ENCODE data around the gene PLSCR3. TPM values are rescaled to one million over a fixed set of nuclear protein-coding genes. Genes with fewer than 3 reads are reported as not detected.

Gene PLSCR3
- total and polyA plus RNA-seq, 7 donors = 13.9 to 20.5 (median 16.2) TPM

- WGBS, 3 donors = 84 to 91% (median 88%) methylated on average over 8 of the region's 8 CpGs
These were observed 31.4 kb upstream of the PLSCR3 start for GRCh38 chr17:7425756-7426155.

GRCh38 chr17:7425316-7425715 lies 31.0 kb upstream of the PLSCR3 start, which contains the start of gene SPEM2:
SPEM2 (plus strand) TSS chr17:7425616; CDS start chr17:7425689, 73 bp downstream.
- DNase-seq = no peak
- H3K4me3 ChIP-seq = no peak within 1 kb of the TSS
- no peaks in the 10 kb centered on the region for H3K9me3 ChIP-seq
- no peak for TF ChIP-seq CTCF (IDR thresholded peaks at IDR 0.05)
- no peaks in the 10 kb centered on the region for H3K27me3 ChIP-seq (ENCODE audit: insufficient read depth in 3 of 3, low read length in 2 of 3)
- WGBS, 3 donors = 75 to 87% (median 80%) methylated on average over 6 to 7 of the region's 7 CpGs
- no peaks in the 10 kb centered on the region for H3K36me3 ChIP-seq (ENCODE audit: insufficient read depth in 1 of 2, low read depth in 1 of 2)
- ATAC-seq = no peak
- no peak within 1 kb of the TSS for H3K27ac ChIP-seq
- intact Hi-C loops (cut with DNase I) = no loop called here
- no peaks in the 10 kb centered on the region for H3K4me1 ChIP-seq

More at GRCh38 chr17:7425756-7426155, 31.4 kb upstream of the PLSCR3 start:
- intact Hi-C loops (cut with DNase I) = no loop called here
- Histone ChIP-seq H3K27ac (no peak overlapping the region), H3K4me3 (no peak overlapping the region), H3K9me3 (no peaks in the 10 kb centered on the region), H3K36me3 (ENCODE audit: insufficient read depth in 1 of 2, low read depth in 1 of 2) (no peaks in the 10 kb centered on the region), H3K4me1 (no peaks in the 10 kb centered on the region), H3K27me3 (ENCODE audit: insufficient read depth in 3 of 3, low read length in 2 of 3) (no peaks in the 10 kb centered on the region)
- DNase-seq (no peak), ATAC-seq (no peak)
- TF ChIP-seq CTCF (IDR thresholded peaks at IDR 0.05) = no peak

- Histone ChIP-seq H3K9me3 (no peaks in the 10 kb centered on the region), H3K27me3 (ENCODE audit: insufficient read depth in 3 of 3, low read length in 2 of 3) (no peaks in the 10 kb centered on the region), H3K36me3 (ENCODE audit: insufficient read depth in 1 of 2, low read depth in 1 of 2) (no peaks in the 10 kb centered on the region), H3K4me1 (no peaks in the 10 kb centered on the region), H3K27ac (no peak overlapping the region), H3K4me3 (no peak overlapping the region)
- WGBS, 3 donors = 61 to 66% (median 63%) methylated on average over 4 of the region's 4 CpGs
- TF ChIP-seq CTCF (IDR thresholded peaks at IDR 0.05) = no peak
- ATAC-seq (no peak), DNase-seq (no peak)
- intact Hi-C loops (cut with DNase I) = no loop called here
These were observed 29.4 kb upstream of the PLSCR3 start for GRCh38 chr17:7423679-7424078.

GRCh38 chr17:7421186-7421585 lies 26.9 kb upstream of the PLSCR3 start:
- no peak for ATAC-seq
- no peaks in the 10 kb centered on the region for H3K36me3 ChIP-seq (ENCODE audit: insufficient read depth in 1 of 2, low read depth in 1 of 2)
- intact Hi-C loops (cut with DNase I) = no loop called here
- 93 to 95% (median 94%) methylated on average over 16 of the region's 16 CpGs for WGBS, 3 donors
- H3K9me3 ChIP-seq = no peaks in the 10 kb centered on the region
- no peaks in the 10 kb centered on the region for H3K4me1 ChIP-seq
- TF ChIP-seq CTCF (IDR thresholded peaks at IDR 0.05) = no peak
- no peak overlapping the region for H3K4me3 ChIP-seq
- no peak for DNase-seq
- no peak overlapping the region for H3K27ac ChIP-seq
- H3K27me3 ChIP-seq (ENCODE audit: insufficient read depth in 3 of 3, low read length in 2 of 3) = no peaks in the 10 kb centered on the region
